Common myeloid progenitor, CD34-positive (primary cell): Measurements from ENCODE around the gene KDELR3.

ENCODE experiments used
- CTCF ChIA-PET: fragments of 350-600 bp; sonication (Branson Sonifier 250); formaldehyde crosslinking; loops from one replicate; lab custom pipeline; 2021; ENCODE audit warnings: antibody characterized with exemption; lab: Charles Lee
- POLR2A ChIA-PET: fragments of 350-600 bp; sonication (Branson Sonifier 250); formaldehyde crosslinking; loops from one replicate; lab custom pipeline; 2021; ENCODE audit warnings: antibody characterized with exemption; lab: Charles Lee
- DNase-seq, 3 donors: peaks; one replicate each; pipeline versions ENCODE4 v3.0.0 to v3.0.0-alpha.2; 2013
- H3K27ac ChIP-seq, 2 experiments: 1 replicate in 1 of 2; 2 replicates in 1 of 2; pipeline ENCODE4 v1.7.0; 2013; ENCODE audit warnings: inconsistent platforms in 2 of 2, low read length in 2 of 2, mild to moderate bottlenecking in 2 of 2, low read depth in 1 of 2, moderate library complexity in 1 of 2; ENCODE audit not compliant: severe bottlenecking in 2 of 2, insufficient read depth in 1 of 2, poor library complexity in 1 of 2
- H3K27me3 ChIP-seq, 5 experiments: replicated peaks in 2 of 5; 1 replicate in 3 of 5; 2 replicates in 2 of 5; pipeline versions ENCODE4 v1.6.1 to v1.7.0; 2013; ENCODE audit warnings: low read length in 4 of 5, mild to moderate bottlenecking in 2 of 5, moderate library complexity in 2 of 5, inconsistent platforms in 1 of 5; ENCODE audit not compliant: insufficient read depth in 5 of 5, control insufficient read depth in 4 of 5
- H3K36me3 ChIP-seq, 4 experiments: 1 replicate in 2 of 4; 2 replicates in 2 of 4; pipeline versions ENCODE4 v1.6.1 to v1.7.0; 2013; ENCODE audit warnings: low read length in 3 of 4, control low read depth in 1 of 4, mild to moderate bottlenecking in 1 of 4; ENCODE audit not compliant: control insufficient read depth in 4 of 4, insufficient read depth in 4 of 4
- H3K4me1 ChIP-seq, 4 experiments: 1 replicate in 3 of 4; 2 replicates in 1 of 4; pipeline versions ENCODE4 v1.6.1 to v1.7.1; 2013; ENCODE audit warnings: low read length in 3 of 4, mild to moderate bottlenecking in 3 of 4, control low read depth in 1 of 4, inconsistent platforms in 1 of 4, moderate library complexity in 1 of 4; ENCODE audit not compliant: control insufficient read depth in 4 of 4, insufficient read depth in 4 of 4; ENCODE audit errors: control extremely low read depth in 1 of 4
- H3K4me3 ChIP-seq, 7 experiments: 1 replicate in 4 of 7; 2 replicates in 3 of 7; pipeline versions ENCODE4 v1.5.1 to v1.7.0; 2013; ENCODE audit warnings: mild to moderate bottlenecking in 7 of 7, low read length in 6 of 7, moderate library complexity in 6 of 7, inconsistent platforms in 2 of 7, low read depth in 2 of 7, control low read depth in 1 of 7; ENCODE audit not compliant: insufficient read depth in 4 of 7, control insufficient read depth in 1 of 7; ENCODE audit errors: extremely low read depth in 1 of 7
- H3K9me3 ChIP-seq, 5 experiments: 1 replicate in 4 of 5; 2 replicates in 1 of 5; pipeline versions ENCODE4 v1.6.1 to v1.7.1; 2013; ENCODE audit warnings: low read length in 4 of 5, mild to moderate bottlenecking in 2 of 5, inconsistent platforms in 1 of 5, low read depth in 1 of 5, moderate library complexity in 1 of 5; ENCODE audit not compliant: control insufficient read depth in 4 of 5, insufficient read depth in 2 of 5; ENCODE audit errors: control extremely low read depth in 1 of 5
- WGBS: methylation state at CpG from one replicate; pipeline ENCODE4 v1.1.5; 2013; ENCODE audit not compliant: insufficient coverage; 5-methylcytosine and 5-hydroxymethylcytosine counted together

The KDELR3 gene

DNA sequence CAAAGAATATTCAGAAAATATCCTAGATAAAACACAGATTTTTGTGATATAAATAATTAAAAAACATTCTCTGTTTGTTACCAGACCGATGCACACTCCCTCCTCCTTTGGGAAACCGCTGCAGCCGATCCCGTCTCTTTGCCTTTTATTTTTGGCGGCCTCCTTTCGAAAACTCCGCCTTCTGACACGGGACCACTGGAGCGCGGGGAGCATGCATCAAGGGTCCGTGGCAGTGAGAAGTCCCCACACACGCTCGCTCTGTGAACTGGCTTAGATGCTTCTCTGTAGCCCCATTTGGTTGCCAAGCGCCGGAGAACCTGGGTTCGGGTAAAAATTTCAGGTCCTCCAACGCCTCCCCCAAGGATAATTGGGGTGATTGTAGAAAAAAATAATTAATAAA is 21.2 kb downstream of the KDELR3 start:
- H3K27ac ChIP-seq: no peak overlapping the region
- 96% methylated on average over 13 of the region's 17 CpGs for WGBS
- peaks cover 0 to 2% (median 0%) of the 10 kb centered on the region in 4 experiments for H3K4me1 ChIP-seq
- no peaks in the 10 kb centered on the region for H3K27me3 ChIP-seq
- H3K36me3 ChIP-seq: peaks cover 30 to 96% (median 84%) of the 10 kb centered on the region in 4 experiments
- no peaks in the 10 kb centered on the region for H3K9me3 ChIP-seq
- POLR2A ChIA-PET: interaction anchor here (1.1 to 3.2 kb wide), 2 partner anchors 10 to 14 kb away, joined by 4 to 13 read pairs; no protein-coding TSS in a partner anchor
- CTCF ChIA-PET: interaction anchor here (1.2 to 2.1 kb wide), 3 partner anchors 11 to 114 kb away, joined by 3 to 11 read pairs (median 6); no protein-coding TSS in a partner anchor
- no peak for DNase-seq
- H3K4me3 ChIP-seq: no peak overlapping the region

GRCh38 chr22:38489561-38490145 is 21.8 kb downstream of the KDELR3 start:
- H3K27ac ChIP-seq: no peak overlapping the region
- no peak for DNase-seq
- peaks cover 34 to 96% (median 83%) of the 10 kb centered on the region in 4 experiments for H3K36me3 ChIP-seq
- no peak overlapping the region for H3K4me3 ChIP-seq
- POLR2A ChIA-PET: interaction anchor here (1.1 to 3.2 kb wide), 2 partner anchors 9 to 13 kb away, joined by 4 to 13 read pairs; no protein-coding TSS in a partner anchor
- H3K4me1 ChIP-seq: peaks cover 0 to 2% (median 0%) of the 10 kb centered on the region in 4 experiments
- 100% methylated on average over 6 of the region's 7 CpGs for WGBS
- H3K27me3 ChIP-seq: no peaks in the 10 kb centered on the region
- no peaks in the 10 kb centered on the region for H3K9me3 ChIP-seq
- CTCF ChIA-PET: interaction anchor here (1.2 to 2.1 kb wide), 3 partner anchors 10 to 114 kb away, joined by 3 to 11 read pairs (median 6); no protein-coding TSS in a partner anchor

GRCh38 chr22:38490475-38490874 is 22.6 kb downstream of the KDELR3 start:
- CTCF ChIA-PET: interaction anchor here (0.9 to 2.1 kb wide), 4 partner anchors 9 to 80 kb away, joined by 3 to 11 read pairs (median 4); no protein-coding TSS in a partner anchor
- peaks cover 38 to 94% (median 83%) of the 10 kb centered on the region in 4 experiments for H3K36me3 ChIP-seq
- POLR2A ChIA-PET: interaction anchor here (3.2 kb wide), 1 partner anchor 12 kb away, joined by 13 read pairs; no protein-coding TSS in a partner anchor

GRCh38 chr22:38490915-38491314 is 23.0 kb downstream of the KDELR3 start:
- ChIA-PET CTCF (interaction anchor here (0.9 to 2.1 kb wide), 4 partner anchors 9 to 80 kb away, joined by 3 to 11 read pairs (median 4); no protein-coding TSS in a partner anchor), POLR2A (interaction anchor here (0.6 to 3.2 kb wide), 3 partner anchors 12 to 90 kb away, joined by 4 to 13 read pairs (median 4); no protein-coding TSS in a partner anchor)
- Histone ChIP-seq H3K4me1 (peaks cover 0 to 2% (median 0%) of the 10 kb centered on the region in 4 experiments), H3K27ac (no peak overlapping the region), H3K9me3 (no peaks in the 10 kb centered on the region), H3K36me3 (peaks cover 40 to 95% (median 83%) of the 10 kb centered on the region in 4 experiments), H3K4me3 (no peak overlapping the region), H3K27me3 (no peaks in the 10 kb centered on the region)
- WGBS: no CpG with 5 or more reads among the region's 1 CpG
- DNase-seq: no peak

More at GRCh38 chr22:38490475-38490874, 22.6 kb downstream of the KDELR3 start:
- Histone ChIP-seq H3K4me1 (peaks cover 0 to 2% (median 0%) of the 10 kb centered on the region in 4 experiments), H3K4me3 (no peak overlapping the region), H3K27me3 (no peaks in the 10 kb centered on the region), H3K9me3 (no peaks in the 10 kb centered on the region), H3K27ac (peak overlapping the region in 1 of 2 experiments; percentile 12)
- 10% methylated on average over 1 of the region's 2 CpGs for WGBS
- DNase-seq: peak in 2 of 3 donors; percentile 36 to 44

DNA sequence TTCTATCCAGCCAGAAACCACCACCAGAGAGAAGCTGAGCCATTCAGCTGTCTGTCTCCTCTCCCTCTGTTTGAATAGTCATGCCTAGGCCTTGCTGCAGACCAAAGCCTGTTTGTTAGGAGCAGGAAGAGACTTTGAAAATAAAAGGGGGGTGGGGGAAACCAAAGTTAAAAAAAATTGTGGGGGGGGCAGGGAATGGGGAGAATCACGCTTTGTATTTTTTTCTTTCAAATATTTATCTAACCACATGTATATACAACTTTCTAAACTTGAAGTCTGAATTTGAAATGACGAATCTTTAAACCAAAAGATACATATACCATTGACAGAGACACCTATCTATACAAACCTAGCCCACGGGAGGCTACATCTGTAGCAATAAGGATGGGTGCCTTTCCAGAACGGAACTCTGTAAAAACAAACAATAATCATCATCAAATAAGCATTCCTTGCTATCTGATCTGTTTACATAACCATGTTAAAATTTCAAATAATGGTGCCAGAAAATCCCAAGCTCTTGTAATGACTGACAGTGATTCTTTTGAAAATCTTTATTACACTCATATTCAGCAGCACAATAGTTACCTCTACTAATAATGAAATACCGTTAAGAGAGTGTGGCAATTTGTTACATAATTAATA is 23.9 kb downstream of the KDELR3 start:
- ChIA-PET POLR2A (interaction anchor here (0.6 to 0.7 kb wide), 2 partner anchors 36 to 91 kb away, joined by 4 read pairs; no protein-coding TSS in a partner anchor), CTCF (interaction anchor here (0.7 to 2.7 kb wide), 2 partner anchors 10 to 12 kb away, joined by 3 to 13 read pairs; no protein-coding TSS in a partner anchor)
- WGBS: 86% methylated on average over 1 of the region's 5 CpGs
- Histone ChIP-seq H3K27me3 (no peaks in the 10 kb centered on the region), H3K9me3 (no peaks in the 10 kb centered on the region), H3K4me1 (peaks cover 0 to 2% (median 0%) of the 10 kb centered on the region in 4 experiments), H3K4me3 (no peak overlapping the region), H3K27ac (no peak overlapping the region), H3K36me3 (peaks cover 36 to 95% (median 83%) of the 10 kb centered on the region in 4 experiments)
- DNase-seq: no peak

GRCh38 chr22:38494498-38494897 is 26.6 kb downstream of the KDELR3 start:
- Histone ChIP-seq H3K4me3 (no peak overlapping the region), H3K27ac (no peak overlapping the region), H3K36me3 (peaks cover 46 to 96% (median 78%) of the 10 kb centered on the region in 4 experiments), H3K4me1 (peaks cover 0 to 2% (median 0%) of the 10 kb centered on the region in 4 experiments), H3K27me3 (no peaks in the 10 kb centered on the region), H3K9me3 (no peaks in the 10 kb centered on the region)
- ChIA-PET POLR2A (no interaction called here), CTCF (interaction anchor here (0.9 to 1.4 kb wide), 4 partner anchors 11 to 78 kb away, joined by 3 to 6 read pairs (median 4); no protein-coding TSS in a partner anchor)
- peak in 2 of 3 donors; percentile 55 to 66 for DNase-seq
- WGBS: 18% methylated on average over 2 of the region's 2 CpGs
